Stimulated activated CD4-positive, alpha-beta T cell treated with anti-CD3 and anti-CD28 coated beads, Interleukin-12 subunit alpha, Interleukin-12 subunit beta, amount 100 ng/mL, for 48 hours (primary cell): ENCODE data around the gene COL27A1.
A peak's percentile ranks its signal among the peaks of the same experiment; 100 is the strongest.
"Not testable (repeated sequence)": the region's sequence is repeated elsewhere in the genome, so short reads cannot be mapped to it uniquely, and the experiment has no call there.

Source experiments
- DNase-seq, 3 donors: peaks; one replicate each; pipeline ENCODE4 v3.0.0-alpha.2; 2020; ENCODE audit warnings: low read depth in 2 of 3, low spot score in 1 of 3

The COL27A1 gene

DNA sequence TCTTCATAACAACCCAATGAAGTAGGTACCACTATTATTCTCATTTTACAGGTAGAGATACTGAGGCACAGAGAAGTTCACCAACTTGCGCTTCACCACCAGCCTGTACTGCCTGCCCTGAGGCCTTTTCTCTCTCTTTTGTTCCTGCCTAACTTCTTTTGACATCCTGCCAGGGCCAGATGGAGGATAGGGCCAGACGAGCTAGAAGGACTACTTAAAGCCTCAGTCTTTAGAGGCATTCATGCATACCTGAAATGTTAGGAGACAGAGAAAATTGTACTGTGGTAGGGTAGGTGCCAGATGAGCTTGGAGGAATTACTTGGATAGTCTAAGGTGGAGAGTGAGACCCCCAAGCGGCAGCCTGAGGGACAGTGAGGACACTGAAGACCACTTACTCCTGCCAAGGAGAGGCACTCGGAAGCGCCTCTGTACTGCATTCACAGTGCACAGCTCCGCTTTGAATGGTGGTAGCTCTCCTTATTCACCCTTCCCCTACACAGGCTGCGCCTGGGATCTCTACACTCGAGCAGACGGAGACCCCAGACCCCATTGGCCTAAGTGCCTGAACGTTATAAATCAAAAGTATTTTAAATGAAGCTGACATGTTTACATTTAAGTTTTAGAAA is 161.4 kb downstream of the COL27A1 start:
- DNase-seq, result no peak

DNA sequence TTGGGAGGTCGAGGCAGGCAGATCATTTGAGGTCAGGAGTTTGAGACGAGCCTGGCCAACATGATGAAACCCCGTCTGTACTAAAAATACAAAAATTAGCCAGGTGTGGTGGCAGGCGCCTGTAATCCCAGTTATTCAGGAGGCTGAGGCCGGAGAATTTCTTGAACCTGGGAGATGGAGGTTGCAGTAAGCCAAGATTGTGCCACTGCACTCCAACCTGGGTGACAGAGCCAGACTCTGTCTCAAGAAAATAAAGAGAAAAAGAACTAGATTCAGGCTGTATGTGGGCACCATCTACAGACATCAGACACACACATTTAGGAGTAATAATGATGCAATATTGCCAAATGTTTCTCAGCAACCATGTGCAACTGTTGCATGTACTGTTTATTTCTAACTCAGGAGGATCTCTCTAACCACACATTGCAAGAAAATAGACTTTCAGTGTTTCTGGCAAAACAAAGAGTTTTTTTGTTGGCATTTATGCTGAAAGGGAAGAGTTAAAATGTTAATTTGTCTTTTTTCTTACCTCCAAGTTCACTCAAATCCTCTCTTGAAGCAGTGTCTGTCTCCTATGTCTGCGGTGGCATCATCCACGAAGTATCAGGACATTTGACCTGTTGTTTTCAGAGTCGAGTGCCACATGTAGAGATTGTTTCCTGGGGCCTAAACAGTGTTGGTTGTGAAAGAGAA is 162.5 kb downstream of the COL27A1 start:
- no peak for DNase-seq

- no peak for DNase-seq
Measured at GRCh38 chr9:114318416-114318815, 163.1 kb downstream of the COL27A1 start.

- no peak for DNase-seq
Measured at GRCh38 chr9:114319147-114319546, 163.8 kb downstream of the COL27A1 start.

- DNase-seq, result not testable (repeated sequence)
Measured at GRCh38 chr9:114320710-114321109, 165.4 kb downstream of the COL27A1 start.

DNA sequence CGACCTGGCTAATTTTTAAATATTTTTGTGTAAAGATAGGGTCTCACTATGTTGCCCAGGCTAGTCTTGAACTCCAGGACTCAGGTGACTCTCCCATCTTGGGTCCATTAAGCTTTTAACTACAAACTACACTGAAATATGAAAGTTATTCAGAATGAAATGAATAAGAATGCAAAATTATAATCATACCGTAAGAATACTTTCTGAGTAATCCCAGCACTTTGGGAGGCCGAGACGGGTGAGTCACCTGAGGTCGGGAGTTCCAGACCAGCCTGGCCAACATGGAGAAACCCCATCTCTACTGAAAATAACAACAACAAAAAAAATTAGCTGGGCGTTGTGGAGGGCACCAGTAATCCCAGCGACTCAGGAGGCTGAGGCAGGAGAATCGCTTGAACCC is 166.4 kb downstream of the COL27A1 start:
- DNase-seq, result peak in 2 of 3 donors; percentile 34 to 47

- not testable (repeated sequence) for DNase-seq
Measured at GRCh38 chr9:114322160-114322818, 167.0 kb downstream of the COL27A1 start.

GRCh38 chr9:114322831-114323531 is 167.6 kb downstream of the COL27A1 start, which contains the start of gene ORM1:
ORM1 (plus strand) TSS chr9:114323098; CDS start chr9:114323134, 36 bp downstream.
- DNase-seq, result not testable (repeated sequence)

DNA sequence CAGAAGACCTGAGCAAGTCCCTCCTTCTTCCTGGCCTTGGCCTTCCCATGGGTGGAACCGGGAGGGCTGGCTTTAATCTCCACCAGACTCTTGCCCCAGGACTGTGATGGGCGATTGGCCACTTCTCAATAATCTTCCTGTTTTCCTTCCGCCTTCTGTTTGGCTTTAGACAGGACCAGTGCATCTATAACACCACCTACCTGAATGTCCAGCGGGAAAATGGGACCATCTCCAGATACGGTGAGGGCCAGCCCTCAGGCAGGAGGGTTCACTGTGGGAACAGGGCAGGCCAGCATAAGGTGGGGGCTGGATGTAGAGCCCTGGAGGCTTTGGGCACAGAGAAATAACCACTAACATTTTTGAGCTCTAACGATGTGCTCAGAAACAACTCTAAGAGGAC is 168.5 kb downstream of the COL27A1 start:
- not testable (repeated sequence) for DNase-seq

GRCh38 chr9:114324492-114324891 is 169.2 kb downstream of the COL27A1 start:
- DNase-seq, result no peak

- DNase-seq, result not testable (repeated sequence)
Measured at GRCh38 chr9:114324965-114325364, 169.6 kb downstream of the COL27A1 start.

- not testable (repeated sequence) for DNase-seq
Measured at GRCh38 chr9:114325684-114326254, 170.4 kb downstream of the COL27A1 start.

GRCh38 chr9:114327749-114328148 is 172.4 kb downstream of the COL27A1 start:
- DNase-seq, result no peak

DNA sequence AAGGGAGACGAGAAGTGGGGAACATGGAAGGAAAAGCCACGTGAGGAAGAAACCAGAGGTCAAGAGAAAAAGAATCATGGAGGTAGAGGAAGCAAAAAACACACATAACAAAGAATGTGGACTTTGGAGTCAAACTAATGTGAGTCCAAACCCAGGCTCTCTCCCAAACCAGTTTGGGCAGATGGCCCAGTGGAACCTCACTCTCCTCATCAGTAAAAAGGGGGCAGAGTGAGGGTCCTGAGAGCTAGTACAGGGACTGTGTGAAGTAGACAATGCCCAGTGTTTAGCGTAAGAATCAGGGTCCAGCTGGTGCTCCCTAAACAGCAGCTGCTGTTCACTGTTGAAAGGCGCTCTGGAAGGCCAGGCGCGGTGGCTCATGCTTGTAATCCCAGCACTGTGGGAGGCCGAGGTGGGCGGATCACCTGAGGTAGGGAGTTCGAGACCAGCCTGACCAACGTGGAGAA is 173.1 kb downstream of the COL27A1 start:
- not testable (repeated sequence) for DNase-seq

GRCh38 chr9:114328937-114329624 is 173.7 kb downstream of the COL27A1 start:
- DNase-seq, result not testable (repeated sequence)

- DNase-seq, result not testable (repeated sequence)
Measured at GRCh38 chr9:114329625-114330022, 174.3 kb downstream of the COL27A1 start, which contains the start of gene ORM2. ORM2 (plus strand) TSS chr9:114329869; CDS start chr9:114329905, 36 bp downstream.

- DNase-seq, result no peak
Measured at GRCh38 chr9:114330636-114331035, 175.3 kb downstream of the COL27A1 start.

DNA sequence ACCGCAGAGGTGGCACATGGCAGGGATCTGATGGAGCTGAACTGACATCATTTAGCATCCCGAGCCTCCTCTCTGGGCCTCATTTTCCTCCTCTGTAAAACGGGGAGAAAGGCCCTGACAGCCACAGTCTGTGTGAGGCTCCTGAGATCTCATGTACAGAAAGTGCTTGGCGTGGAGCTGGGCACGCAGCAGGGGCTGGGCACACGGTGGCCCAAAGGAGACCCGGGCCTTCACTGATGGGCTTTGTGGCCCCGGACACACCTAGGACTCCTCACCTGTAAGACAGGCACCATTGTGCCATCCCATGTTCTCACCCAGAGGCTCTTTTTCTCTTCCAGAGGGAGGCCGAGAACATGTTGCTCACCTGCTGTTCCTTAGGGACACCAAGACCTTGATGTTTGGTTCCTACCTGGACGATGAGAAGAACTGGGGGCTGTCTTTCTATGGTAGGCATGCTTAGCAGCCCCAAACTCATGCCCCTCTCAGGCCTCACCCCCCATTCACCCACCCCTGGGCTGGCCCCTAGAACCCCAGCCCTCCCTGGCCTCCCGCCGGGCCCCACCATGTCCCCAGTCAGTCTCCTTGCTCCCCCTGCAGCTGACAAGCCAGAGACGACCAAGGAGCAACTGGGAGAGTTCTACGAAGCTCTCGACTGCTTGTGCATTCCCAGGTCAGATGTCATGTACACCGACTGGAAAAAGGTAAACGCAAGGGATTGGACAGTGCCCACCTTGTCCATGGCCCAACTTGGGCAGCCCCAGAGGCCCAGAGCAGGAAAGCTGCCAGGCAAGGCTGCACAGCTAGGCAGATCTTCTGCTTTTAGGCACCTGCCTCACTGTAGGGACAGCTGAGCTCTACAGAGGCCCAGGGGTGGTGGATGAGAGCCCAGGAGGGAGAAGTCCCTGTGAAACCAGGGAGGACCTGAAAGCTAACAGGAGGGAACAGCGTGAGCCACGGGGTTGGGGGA is 176.2 kb downstream of the COL27A1 start:
- not testable (repeated sequence) for DNase-seq

DNA sequence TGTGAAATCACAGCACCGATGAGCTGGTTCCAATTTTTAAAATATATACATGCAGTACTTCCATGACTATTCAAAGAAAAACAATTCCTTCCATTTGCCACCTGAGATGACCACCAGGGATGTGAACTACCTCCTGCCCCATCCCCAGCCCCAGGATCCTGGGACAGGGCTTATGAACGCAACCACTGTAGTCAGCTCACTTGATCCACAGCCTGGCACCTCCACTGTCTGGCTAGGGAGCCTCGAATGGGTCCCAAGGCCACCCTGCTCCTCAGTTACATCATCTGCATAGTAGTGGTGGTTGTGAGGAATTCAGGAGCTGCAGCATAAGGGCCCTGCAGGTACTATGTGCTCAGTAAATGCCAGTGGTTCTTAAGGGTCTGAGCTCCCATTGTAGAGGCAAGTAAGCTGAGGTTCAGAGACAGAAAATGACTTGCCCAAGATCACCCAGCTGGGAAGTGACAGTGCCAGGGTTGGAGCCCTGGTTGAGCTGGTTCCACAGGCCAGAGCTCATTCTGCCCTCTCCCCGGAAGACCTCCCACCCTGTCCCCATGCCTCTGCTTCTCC is 177.2 kb downstream of the COL27A1 start:
- not testable (repeated sequence) for DNase-seq
